Measurements from ENCODE around the gene ALCAM. TPM values are rescaled to one million over a fixed set of nuclear protein-coding genes. Genes with fewer than 3 reads are reported as not detected.

The ALCAM gene
- polyA plus RNA-seq, 3 donors = 7.1 to 8.0 (median 7.9) TPM

DNA sequence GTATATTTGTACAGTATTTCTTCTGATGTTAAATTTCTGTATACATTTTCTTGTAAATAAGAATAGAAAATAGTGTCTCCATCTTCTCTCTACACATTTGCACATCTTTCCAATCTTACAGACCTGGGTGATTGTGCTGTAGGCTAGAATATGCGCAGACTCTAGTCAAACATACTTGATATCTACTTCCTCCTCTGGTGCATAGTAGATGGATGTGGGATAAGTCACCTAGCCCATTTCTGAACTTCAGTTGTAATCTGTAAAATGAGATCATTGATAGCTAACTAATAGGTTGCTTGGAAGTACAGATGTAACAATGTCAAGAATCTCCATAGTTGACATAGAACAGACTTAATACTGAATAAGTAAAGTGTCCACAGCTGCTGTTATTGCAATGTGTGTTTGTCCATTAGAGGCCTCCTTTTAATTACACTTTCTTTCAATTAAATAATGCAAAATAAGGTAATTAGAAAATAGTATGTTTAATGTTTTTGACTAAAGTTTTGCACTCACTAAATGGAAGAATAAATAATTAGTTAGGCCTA is 46.7 kb downstream of the ALCAM start:
- Histone ChIP-seq H3K9ac (ENCODE audit: insufficient read depth, low read length, poor library complexity, severe bottlenecking) (no peak overlapping the region), H3K27me3 (ENCODE audit: control insufficient read depth in 2 of 2, insufficient read depth in 2 of 2, low read length in 2 of 2) (no peaks in the 10 kb centered on the region)
- TF ChIP-seq, protein P1, sequence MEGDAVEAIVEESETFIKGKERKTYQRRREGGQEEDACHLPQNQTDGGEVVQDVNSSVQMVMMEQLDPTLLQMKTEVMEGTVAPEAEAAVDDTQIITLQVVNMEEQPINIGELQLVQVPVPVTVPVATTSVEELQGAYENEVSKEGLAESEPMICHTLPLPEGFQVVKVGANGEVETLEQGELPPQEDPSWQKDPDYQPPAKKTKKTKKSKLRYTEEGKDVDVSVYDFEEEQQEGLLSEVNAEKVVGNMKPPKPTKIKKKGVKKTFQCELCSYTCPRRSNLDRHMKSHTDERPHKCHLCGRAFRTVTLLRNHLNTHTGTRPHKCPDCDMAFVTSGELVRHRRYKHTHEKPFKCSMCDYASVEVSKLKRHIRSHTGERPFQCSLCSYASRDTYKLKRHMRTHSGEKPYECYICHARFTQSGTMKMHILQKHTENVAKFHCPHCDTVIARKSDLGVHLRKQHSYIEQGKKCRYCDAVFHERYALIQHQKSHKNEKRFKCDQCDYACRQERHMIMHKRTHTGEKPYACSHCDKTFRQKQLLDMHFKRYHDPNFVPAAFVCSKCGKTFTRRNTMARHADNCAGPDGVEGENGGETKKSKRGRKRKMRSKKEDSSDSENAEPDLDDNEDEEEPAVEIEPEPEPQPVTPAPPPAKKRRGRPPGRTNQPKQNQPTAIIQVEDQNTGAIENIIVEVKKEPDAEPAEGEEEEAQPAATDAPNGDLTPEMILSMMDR (IDR thresholded peaks at IDR 0.05) = no peak

DNA sequence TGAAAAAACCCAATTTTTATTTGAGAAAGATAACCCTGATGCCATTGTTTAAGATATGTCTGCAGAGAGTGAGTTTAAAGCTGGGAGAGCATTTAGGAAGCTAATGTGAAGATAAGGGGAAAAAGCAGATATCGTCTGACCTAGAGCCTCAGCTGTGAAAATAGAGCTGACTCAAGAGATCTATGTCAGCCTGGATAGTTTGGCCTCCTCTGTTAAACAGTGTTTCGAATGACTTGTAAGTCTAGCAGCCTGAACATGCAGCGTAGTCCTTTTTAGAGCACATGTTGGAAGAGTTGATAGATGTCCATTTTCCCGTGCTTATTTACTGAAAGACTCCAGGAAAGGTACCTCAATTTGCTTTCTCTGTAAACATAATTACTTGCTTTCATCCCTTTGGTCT is 48.1 kb downstream of the ALCAM start:
- H3K9me3 Mint-ChIP-seq = peaks cover 0 to 3% (median 0%) of the 10 kb centered on the region in 7 donors
- Histone ChIP-seq H3K36me3 (replicated peaks in 1 of 2; ENCODE audit: control insufficient read depth in 1 of 2, insufficient read depth in 2 of 2, low read length in 2 of 2) (no peaks in the 10 kb centered on the region), H3K79me2 (ENCODE audit: insufficient read depth, low read length) (peaks cover 3% of the 10 kb centered on the region), H3K27ac (ENCODE audit: low read depth in 1 of 2, low read length in 2 of 2) (no peak overlapping the region), H3K9ac (ENCODE audit: insufficient read depth, low read length, poor library complexity, severe bottlenecking) (no peak overlapping the region), H4K20me1 (ENCODE audit: insufficient read depth, low read length) (no peaks in the 10 kb centered on the region), H3K4me3 (replicated peaks in 1 of 3; ENCODE audit: low read depth in 2 of 3, low read length in 3 of 3) (no peak overlapping the region), H3K27me3 (ENCODE audit: control insufficient read depth in 2 of 2, insufficient read depth in 2 of 2, low read length in 2 of 2) (no peaks in the 10 kb centered on the region), H3K4me1 (ENCODE audit: control insufficient read depth in 1 of 2, insufficient read depth in 2 of 2, low read length in 2 of 2) (peaks cover 2 to 11% of the 10 kb centered on the region in 2 donors), H3K9me3 (replicated peaks in 1 of 2; ENCODE audit: control insufficient read depth in 1 of 2, insufficient read depth in 1 of 2, low read length in 2 of 2) (no peaks in the 10 kb centered on the region), H3K4me2 (replicated peaks; ENCODE audit: extremely low read depth, low read length, poor library complexity, severe bottlenecking) (no peak overlapping the region), H2AFZ (ENCODE audit: insufficient read depth, low read depth, low read length, poor library complexity, severe bottlenecking) (no peak overlapping the region)
- 96% methylated on average over 2 of the region's 4 CpGs for WGBS (ENCODE audit: insufficient coverage)
- no peaks in the 10 kb centered on the region for H3K27me3 Mint-ChIP-seq (ENCODE audit: low read depth in 3 of 3)
- TF ChIP-seq, protein P1 (IDR thresholded peaks at IDR 0.05) = no peak
- peaks cover 14% of the 10 kb centered on the region for H3K4me1 Mint-ChIP-seq
- intact Hi-C loops (cut with micrococcal nuclease) = no loop called here
- no peak overlapping the region for H3K4me3 Mint-ChIP-seq
- H3K36me3 Mint-ChIP-seq = no peaks in the 10 kb centered on the region
- H3K27ac Mint-ChIP-seq = no peak overlapping the region
- no peak for DNase-seq

More for the DNA sequence above, 46.7 kb downstream of the ALCAM start:
- H3K79me2 ChIP-seq (ENCODE audit: insufficient read depth, low read length) = peaks cover 2% of the 10 kb centered on the region
- H3K27ac ChIP-seq (ENCODE audit: low read depth in 1 of 2, low read length in 2 of 2) = no peak overlapping the region
- no peaks in the 10 kb centered on the region for H3K36me3 ChIP-seq (replicated peaks in 1 of 2; ENCODE audit: control insufficient read depth in 1 of 2, insufficient read depth in 2 of 2, low read length in 2 of 2)
- Mint-ChIP-seq H3K4me3 (no peak overlapping the region), H3K4me1 (peaks cover 14% of the 10 kb centered on the region), H3K27me3 (ENCODE audit: low read depth in 3 of 3) (no peaks in the 10 kb centered on the region), H3K27ac (no peak overlapping the region), H3K36me3 (no peaks in the 10 kb centered on the region), H3K9me3 (peaks cover 0 to 6% (median 0%) of the 10 kb centered on the region in 7 donors)
- no peak overlapping the region for H2AFZ ChIP-seq (ENCODE audit: insufficient read depth, low read depth, low read length, poor library complexity, severe bottlenecking)
- no CpG with 5 or more reads among the region's 1 CpG for WGBS (ENCODE audit: insufficient coverage)
- no peaks in the 10 kb centered on the region for H4K20me1 ChIP-seq (ENCODE audit: insufficient read depth, low read length)
- DNase-seq = no peak
- no peaks in the 10 kb centered on the region for H3K9me3 ChIP-seq (replicated peaks in 1 of 2; ENCODE audit: control insufficient read depth in 1 of 2, insufficient read depth in 1 of 2, low read length in 2 of 2)
- peaks cover 2 to 11% of the 10 kb centered on the region in 2 donors for H3K4me1 ChIP-seq (ENCODE audit: control insufficient read depth in 1 of 2, insufficient read depth in 2 of 2, low read length in 2 of 2)
- intact Hi-C loops (cut with micrococcal nuclease) = no loop called here
- no peak overlapping the region for H3K4me2 ChIP-seq (replicated peaks; ENCODE audit: extremely low read depth, low read length, poor library complexity, severe bottlenecking)
- H3K4me3 ChIP-seq (replicated peaks in 1 of 3; ENCODE audit: low read depth in 2 of 3, low read length in 3 of 3) = no peak overlapping the region

Measured in CD14-positive monocyte (primary cell).